Measurements from ENCODE around the gene TMPRSS9. TPM values are rescaled to one million over a fixed set of nuclear protein-coding genes. Genes with fewer than 3 reads are reported as not detected.

TMPRSS9 gene
- total RNA-seq, 1 experiment from 2014 or later, result not detected

DNA sequence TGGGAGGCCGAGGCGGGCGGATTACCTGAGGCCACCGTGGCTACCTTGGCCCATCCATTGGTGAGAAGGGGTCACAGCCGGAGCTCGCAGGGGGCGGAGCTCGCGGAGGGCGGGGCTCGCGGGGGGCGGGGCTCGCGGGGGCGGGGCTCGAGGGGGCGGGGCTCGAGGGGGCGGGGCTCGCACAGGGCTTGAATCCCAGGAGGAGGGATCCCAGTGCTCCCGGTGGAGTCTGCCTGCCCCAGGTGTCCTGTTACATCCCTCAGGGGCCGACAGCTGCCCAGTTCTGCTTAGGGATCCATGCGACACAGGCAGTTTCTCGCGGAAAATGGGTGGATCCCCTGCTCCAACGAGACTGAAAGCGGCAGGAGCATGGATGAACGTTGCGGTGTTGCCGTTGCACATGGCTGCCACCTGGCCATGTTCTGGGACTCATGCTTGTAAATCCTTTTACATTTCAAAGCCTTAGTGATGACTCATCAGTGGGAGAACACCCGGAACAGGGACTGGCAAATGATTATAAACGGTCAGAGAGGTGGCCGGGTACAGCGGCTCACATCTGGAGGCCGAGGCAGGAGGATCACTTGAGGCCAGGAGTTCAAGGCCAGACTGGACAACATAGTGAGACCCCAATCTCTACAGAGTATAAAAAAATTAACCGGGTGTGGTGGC lies 25.1 kb downstream of the TMPRSS9 start:
- Histone ChIP-seq H3K4me1 (ENCODE audit: insufficient read depth, low read length) (0 out of 2 replicates have a peak, but pooled peaks cover 3% of the 10 kb centered on the region), H4K20me1 (ENCODE audit: low read length) (no peaks in the 10 kb centered on the region), H3K27me3 (ENCODE audit: low read length) (no peaks in the 10 kb centered on the region), H3K9me3 (ENCODE audit: low read length) (no peaks in the 10 kb centered on the region), H3K4me2 (ENCODE audit: low read length) (peak overlapping the region; percentile 80), H3K9me2 (replicated peaks; ENCODE audit: low read length) (no peaks in the 10 kb centered on the region), H3K79me2 (ENCODE audit: low read length) (no peaks in the 10 kb centered on the region), H3K27ac (ENCODE audit: low read length) (peak overlapping the region; percentile 87), H3K9ac (ENCODE audit: low read length) (peak overlapping the region; percentile 61), H3K36me3 (ENCODE audit: low read depth, low read length) (no peaks in the 10 kb centered on the region), H2AFZ (ENCODE audit: low read length) (peak overlapping the region; percentile 81), H3K4me3 (ENCODE audit: low read length) (peak overlapping the region; percentile 59), H3F3A (ENCODE audit: low read length, unreplicated experiment) (no peaks in the 10 kb centered on the region)
- DNase-seq (peak; percentile 83), ATAC-seq (peak; percentile 89)
- intact Hi-C loops (cut with micrococcal nuclease), result no loop called here
- POLR2A ChIA-PET (ENCODE audit: unreplicated experiment), result interaction anchor here (0.6 kb wide), 1 partner anchor 91 kb away, joined by 5 read pairs; no protein-coding TSS in a partner anchor
- CTCF ChIA-PET, result interaction anchor here (0.6 kb wide), 1 partner anchor 15 kb away, joined by 4 read pairs; no protein-coding TSS in a partner anchor
- no TSS peak for BruUV-seq (replicated peaks)
- TF ChIP-seq, protein P1, sequence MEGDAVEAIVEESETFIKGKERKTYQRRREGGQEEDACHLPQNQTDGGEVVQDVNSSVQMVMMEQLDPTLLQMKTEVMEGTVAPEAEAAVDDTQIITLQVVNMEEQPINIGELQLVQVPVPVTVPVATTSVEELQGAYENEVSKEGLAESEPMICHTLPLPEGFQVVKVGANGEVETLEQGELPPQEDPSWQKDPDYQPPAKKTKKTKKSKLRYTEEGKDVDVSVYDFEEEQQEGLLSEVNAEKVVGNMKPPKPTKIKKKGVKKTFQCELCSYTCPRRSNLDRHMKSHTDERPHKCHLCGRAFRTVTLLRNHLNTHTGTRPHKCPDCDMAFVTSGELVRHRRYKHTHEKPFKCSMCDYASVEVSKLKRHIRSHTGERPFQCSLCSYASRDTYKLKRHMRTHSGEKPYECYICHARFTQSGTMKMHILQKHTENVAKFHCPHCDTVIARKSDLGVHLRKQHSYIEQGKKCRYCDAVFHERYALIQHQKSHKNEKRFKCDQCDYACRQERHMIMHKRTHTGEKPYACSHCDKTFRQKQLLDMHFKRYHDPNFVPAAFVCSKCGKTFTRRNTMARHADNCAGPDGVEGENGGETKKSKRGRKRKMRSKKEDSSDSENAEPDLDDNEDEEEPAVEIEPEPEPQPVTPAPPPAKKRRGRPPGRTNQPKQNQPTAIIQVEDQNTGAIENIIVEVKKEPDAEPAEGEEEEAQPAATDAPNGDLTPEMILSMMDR (conservative IDR thresholded peaks at IDR 0.05; ENCODE audit: low read depth, low read length), result no peak
- no peak for TF ChIP-seq EZH2 (IDR thresholded peaks at IDR 0.05; ENCODE audit: low read length, unreplicated experiment)
- no peak for TF ChIP-seq EZH2phosphoT487 (IDR thresholded peaks at IDR 0.05; ENCODE audit: borderline replicate concordance, low read length)

DNA sequence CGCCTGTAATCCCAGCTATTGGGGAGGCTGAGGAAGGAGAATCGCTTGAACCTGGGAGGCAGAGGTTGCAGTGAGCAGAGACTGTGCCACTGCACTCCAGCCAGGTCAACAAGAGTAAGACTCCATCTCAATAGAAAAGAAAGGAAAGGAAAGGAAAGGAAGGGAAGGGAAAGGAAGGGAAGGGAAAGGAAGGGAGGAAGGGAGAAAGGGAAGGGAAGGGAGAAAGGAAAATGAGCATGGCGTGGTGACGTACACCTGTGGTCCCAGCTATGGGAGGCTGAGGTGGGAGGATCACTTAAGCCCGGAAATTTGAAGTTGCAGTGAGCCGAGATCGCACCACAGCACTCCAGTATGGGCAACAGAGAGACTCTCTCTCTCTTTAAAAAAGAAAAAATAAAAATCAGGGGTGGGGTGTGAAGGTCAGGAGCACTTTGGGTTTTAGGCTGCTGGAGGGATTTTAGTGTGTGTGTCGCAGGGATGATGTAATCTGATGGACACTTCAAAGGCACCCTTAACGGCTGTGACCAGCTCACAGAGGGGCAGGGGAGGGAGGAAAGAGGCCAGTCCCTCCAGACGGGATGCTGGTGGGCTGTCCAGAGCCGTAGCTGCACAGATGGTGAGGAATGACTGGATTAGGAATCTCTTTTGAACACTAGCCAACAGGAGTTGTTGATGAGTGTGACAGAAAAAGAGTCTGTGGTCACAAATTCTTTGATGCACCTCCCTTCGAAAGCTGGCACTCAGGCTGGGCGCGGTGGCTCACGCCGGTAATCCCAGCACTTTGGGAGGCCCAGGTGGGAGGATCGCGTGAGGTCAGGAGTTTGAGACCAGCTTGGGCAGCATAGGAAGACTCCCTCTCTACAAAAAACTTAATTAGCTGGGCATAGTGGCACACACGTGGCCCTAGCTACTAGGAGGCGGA lies 27.6 kb downstream of the TMPRSS9 start:
- POLR2A ChIA-PET (ENCODE audit: unreplicated experiment), result no interaction called here
- H3K9me2 ChIP-seq (replicated peaks; ENCODE audit: low read length), result no peaks in the 10 kb centered on the region
- intact Hi-C loops (cut with micrococcal nuclease), result no loop called here
- no TSS peak for BruUV-seq (replicated peaks)
- no peaks in the 10 kb centered on the region for H3K36me3 ChIP-seq (ENCODE audit: low read depth, low read length)
- H3K4me2 ChIP-seq (ENCODE audit: low read length), result no peak overlapping the region
- no peaks in the 10 kb centered on the region for H3K79me2 ChIP-seq (ENCODE audit: low read length)
- ATAC-seq (no peak), DNase-seq (no peak)
- CTCF ChIA-PET, result no interaction called here
- H3K4me3 ChIP-seq (ENCODE audit: low read length), result no peak overlapping the region
- no peak overlapping the region for H2AFZ ChIP-seq (ENCODE audit: low read length)
- no peaks in the 10 kb centered on the region for H3K9me3 ChIP-seq (ENCODE audit: low read length)
- H3K27ac ChIP-seq (ENCODE audit: low read length), result no peak overlapping the region
- no peak overlapping the region for H3K9ac ChIP-seq (ENCODE audit: low read length)
- H4K20me1 ChIP-seq (ENCODE audit: low read length), result no peaks in the 10 kb centered on the region
- TF ChIP-seq EZH2 (IDR thresholded peaks at IDR 0.05; ENCODE audit: low read length, unreplicated experiment) (no peak), EZH2phosphoT487 (IDR thresholded peaks at IDR 0.05; ENCODE audit: borderline replicate concordance, low read length) (no peak)
- TF ChIP-seq, protein P1 (conservative IDR thresholded peaks at IDR 0.05; ENCODE audit: low read depth, low read length), result no peak
- 0 out of 2 replicates have a peak, but pooled peaks cover 3% of the 10 kb centered on the region for H3K4me1 ChIP-seq (ENCODE audit: insufficient read depth, low read length)
- H3K27me3 ChIP-seq (ENCODE audit: low read length), result no peaks in the 10 kb centered on the region
- no peaks in the 10 kb centered on the region for H3F3A ChIP-seq (ENCODE audit: low read length, unreplicated experiment)

Data from PC-3 (cell line).